HPDE6-E6E7 (cell line): Measurements from ENCODE around the gene THAP12.

Experiments
- DNase-seq: peaks from one replicate; pipeline ENCODE4 v3.0.0; 2011; ENCODE audit warnings: missing footprints; ENCODE audit errors: extremely low spot score

The THAP12 gene

GRCh38 chr11:76379807-76380158, 1.1 kb downstream of the THAP12 start:
- DNase-seq: no peak

- DNase-seq: no peak
These were observed 4.0 kb downstream of the THAP12 start for GRCh38 chr11:76376746-76377558.

GRCh38 chr11:76371170-76371569, 9.8 kb downstream of the THAP12 start:
- DNase-seq: peak; percentile 45

- no peak for DNase-seq
These were observed 11.5 kb downstream of the THAP12 start for GRCh38 chr11:76369406-76369805.

- DNase-seq: no peak
These were observed 12.4 kb downstream of the THAP12 start for GRCh38 chr11:76368490-76368889.

GRCh38 chr11:76365038-76365679, 15.8 kb downstream of the THAP12 start:
- DNase-seq: no peak

GRCh38 chr11:76362716-76363115, 18.2 kb downstream of the THAP12 start:
- DNase-seq: no peak

GRCh38 chr11:76361776-76362175, 19.2 kb downstream of the THAP12 start:
- no peak for DNase-seq

- DNase-seq: no peak
These were observed 19.6 kb downstream of the THAP12 start for GRCh38 chr11:76361374-76361773.

GRCh38 chr11:76355172-76355571, 25.8 kb downstream of the THAP12 start:
- no peak for DNase-seq

GRCh38 chr11:76348348-76348747, 32.6 kb downstream of the THAP12 start:
- no peak for DNase-seq

GRCh38 chr11:76347466-76347865, 33.5 kb downstream of the THAP12 start:
- DNase-seq: no peak

GRCh38 chr11:76339221-76339620, 41.7 kb downstream of the THAP12 start:
- DNase-seq: no peak

GRCh38 chr11:76337923-76338322, 43.0 kb downstream of the THAP12 start:
- DNase-seq: no peak

GRCh38 chr11:76337469-76337868, 43.5 kb downstream of the THAP12 start:
- DNase-seq: no peak

GRCh38 chr11:76336597-76336996, 44.3 kb downstream of the THAP12 start:
- no peak for DNase-seq

GRCh38 chr11:76335842-76336241, 45.1 kb downstream of the THAP12 start:
- DNase-seq: no peak

GRCh38 chr11:76334826-76335389, 46.0 kb downstream of the THAP12 start:
- DNase-seq: no peak

- DNase-seq: no peak
These were observed 50.3 kb downstream of the THAP12 start for GRCh38 chr11:76330651-76331050.

- DNase-seq: no peak
These were observed 50.9 kb downstream of the THAP12 start for GRCh38 chr11:76329983-76330382.

GRCh38 chr11:76329084-76329648, 51.8 kb downstream of the THAP12 start:
- no peak for DNase-seq

GRCh38 chr11:76327756-76328388, 53.1 kb downstream of the THAP12 start:
- DNase-seq: no peak
